Putamen (tissue), 1 donor: ENCODE data around the gene ZC3H18.

Source experiments
- DNase-seq: peaks from one replicate; pipeline ENCODE4 v3.0.0-alpha.2; 2016; ENCODE audit warnings: low spot score

The ZC3H18 gene

GRCh38 chr16:88532434-88533241 is 37.6 kb upstream of the ZC3H18 start:
- no peak for DNase-seq

DNA sequence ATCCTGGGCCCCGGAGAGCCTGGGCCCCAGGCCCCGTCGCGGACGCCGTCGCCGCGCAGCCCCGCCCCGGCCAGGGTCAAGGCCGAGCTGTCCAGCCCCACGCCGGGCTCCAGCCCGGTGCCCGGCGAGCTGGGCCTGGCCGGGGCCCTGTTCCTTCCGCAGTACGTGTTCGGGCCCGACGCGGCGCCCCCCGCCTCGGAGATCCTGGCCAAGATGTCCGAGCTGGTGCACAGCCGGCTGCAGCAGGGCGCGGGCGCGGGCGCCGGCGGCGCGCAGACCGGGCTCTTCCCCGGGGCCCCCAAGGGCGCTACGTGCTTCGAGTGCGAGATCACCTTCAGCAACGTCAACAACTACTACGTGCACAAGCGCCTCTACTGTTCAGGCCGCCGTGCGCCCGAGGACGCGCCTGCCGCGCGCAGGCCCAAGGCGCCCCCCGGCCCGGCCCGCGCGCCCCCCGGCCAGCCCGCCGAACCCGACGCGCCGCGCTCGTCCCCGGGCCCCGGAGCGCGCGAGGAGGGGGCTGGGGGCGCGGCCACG is 36.8 kb upstream of the ZC3H18 start:
- DNase-seq, result peak; percentile 43

DNA sequence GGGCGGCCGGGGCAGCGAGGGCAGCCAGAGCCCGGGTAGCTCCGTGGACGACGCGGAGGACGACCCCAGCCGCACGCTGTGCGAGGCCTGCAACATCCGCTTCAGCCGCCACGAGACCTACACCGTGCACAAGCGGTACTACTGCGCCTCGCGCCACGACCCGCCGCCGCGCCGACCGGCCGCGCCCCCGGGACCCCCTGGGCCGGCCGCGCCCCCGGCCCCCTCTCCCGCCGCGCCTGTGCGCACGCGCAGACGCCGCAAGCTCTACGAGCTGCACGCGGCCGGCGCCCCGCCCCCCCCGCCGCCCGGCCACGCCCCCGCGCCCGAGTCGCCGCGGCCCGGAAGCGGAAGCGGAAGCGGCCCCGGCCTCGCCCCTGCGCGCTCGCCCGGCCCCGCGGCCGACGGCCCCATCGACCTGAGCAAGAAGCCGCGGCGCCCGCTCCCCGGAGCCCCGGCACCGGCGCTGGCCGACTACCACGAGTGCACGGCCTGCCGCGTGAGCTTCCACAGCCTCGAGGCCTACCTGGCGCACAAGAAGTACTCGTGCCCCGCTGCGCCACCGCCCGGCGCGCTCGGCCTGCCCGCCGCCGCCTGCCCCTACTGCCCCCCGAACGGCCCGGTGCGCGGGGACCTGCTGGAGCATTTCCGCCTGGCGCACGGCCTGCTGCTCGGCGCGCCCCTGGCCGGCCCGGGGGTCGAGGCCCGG is 36.1 kb upstream of the ZC3H18 start:
- peak; percentile 74 for DNase-seq

GRCh38 chr16:88534638-88535190 is 35.5 kb upstream of the ZC3H18 start:
- DNase-seq, result no peak

- no peak for DNase-seq
These were observed 34.9 kb upstream of the ZC3H18 start for GRCh38 chr16:88535191-88535856.

- no peak for DNase-seq
These were observed 34.4 kb upstream of the ZC3H18 start for GRCh38 chr16:88535857-88536222.

DNA sequence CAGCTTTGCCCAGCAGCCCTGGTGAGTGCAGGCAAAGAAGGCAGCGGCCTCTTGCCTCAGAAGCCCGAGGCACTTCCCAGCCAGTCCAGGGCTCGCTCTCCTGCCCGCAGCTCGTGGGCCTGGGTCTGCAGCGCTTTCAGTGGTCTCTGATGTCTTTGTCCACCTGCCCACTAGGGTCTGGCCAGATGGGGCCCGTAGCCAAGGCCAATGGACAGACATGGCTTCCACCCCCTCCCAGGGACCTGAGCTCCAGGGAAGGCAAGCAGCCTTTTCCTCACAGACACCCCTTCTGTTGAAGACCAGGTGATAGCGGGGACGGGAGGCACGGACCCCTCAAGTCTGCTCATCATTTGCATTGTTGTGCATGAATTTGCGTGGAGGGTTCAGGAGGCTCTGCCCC is 33.7 kb upstream of the ZC3H18 start:
- DNase-seq, result no peak

DNA sequence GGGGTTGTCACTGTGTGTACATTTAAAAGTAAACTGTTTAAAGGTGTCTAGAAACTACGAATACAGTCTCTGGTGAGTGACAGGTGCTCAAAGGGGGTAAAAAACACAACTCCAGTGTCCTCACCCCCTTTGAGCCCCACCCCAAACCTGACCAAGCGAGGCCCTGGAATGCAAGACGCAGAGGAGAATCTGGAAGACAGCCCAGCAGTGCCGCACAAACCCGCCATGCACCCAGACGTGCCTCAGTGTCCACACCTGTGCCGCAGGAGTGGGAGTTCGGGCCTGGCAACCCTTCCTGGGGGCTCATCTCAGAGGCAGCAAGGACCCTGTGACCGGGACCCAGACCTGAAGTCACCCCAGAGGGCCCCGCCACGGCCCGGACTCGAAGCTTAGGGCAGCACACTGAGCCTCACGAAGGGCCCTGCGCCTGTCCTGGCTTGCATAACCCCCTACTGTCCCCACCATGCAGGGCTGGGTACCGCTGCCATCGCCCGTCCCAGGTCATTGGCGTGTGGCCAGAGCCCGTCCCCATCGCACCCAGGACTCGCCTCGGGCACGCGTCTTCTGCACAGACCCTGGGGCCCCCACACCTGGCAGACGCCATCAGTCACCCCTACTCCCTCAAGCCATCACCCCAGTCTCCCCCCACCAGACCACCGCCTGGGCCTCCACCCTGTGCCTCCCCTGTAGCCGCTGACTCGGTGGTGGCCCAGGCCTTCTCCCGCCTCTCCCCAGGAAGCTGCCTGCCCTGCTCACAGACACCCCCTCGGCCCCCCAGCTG is 33.0 kb upstream of the ZC3H18 start:
- no peak for DNase-seq

DNA sequence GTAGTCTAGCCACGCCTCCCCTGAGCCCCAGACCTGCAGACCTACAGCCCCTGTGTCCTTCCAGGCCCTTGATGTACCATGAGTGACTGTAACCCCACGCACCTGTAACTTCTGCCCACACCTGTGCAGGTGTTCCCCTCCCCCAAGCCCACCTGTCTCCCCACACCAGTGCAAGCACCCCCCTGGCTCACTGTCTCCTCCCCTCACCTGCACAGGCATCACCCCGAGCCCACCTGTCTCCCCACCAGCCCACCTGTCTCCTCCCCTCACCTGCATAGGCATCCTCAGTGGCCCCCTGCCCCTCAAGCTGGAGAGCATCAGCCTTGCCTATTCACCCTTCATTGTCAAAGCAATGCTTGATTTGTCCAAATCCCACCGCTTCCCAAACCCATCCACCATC is 32.3 kb upstream of the ZC3H18 start:
- no peak for DNase-seq

GRCh38 chr16:88538366-88539060 is 31.7 kb upstream of the ZC3H18 start:
- DNase-seq, result no peak

DNA sequence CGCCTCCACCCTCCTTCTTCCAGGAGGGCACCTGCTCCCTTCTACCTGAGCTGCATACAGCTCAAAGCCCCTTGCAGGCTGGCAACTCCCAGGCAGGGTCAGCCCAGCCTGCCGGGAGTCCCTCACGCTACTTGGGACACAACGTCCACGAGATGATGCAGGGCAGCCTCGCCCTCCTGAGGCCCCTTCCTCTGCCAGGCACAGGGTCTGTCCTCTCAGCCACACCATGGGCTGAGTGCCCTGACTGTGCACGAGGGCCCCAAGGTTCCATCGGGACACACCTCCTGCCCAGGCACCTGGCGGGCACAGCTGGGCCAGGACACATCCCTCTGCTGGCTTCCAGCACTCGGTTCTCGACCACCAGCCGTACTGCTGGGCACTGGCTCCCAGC is 30.9 kb upstream of the ZC3H18 start:
- DNase-seq, result no peak

GRCh38 chr16:88539652-88540345 is 30.4 kb upstream of the ZC3H18 start:
- no peak for DNase-seq

DNA sequence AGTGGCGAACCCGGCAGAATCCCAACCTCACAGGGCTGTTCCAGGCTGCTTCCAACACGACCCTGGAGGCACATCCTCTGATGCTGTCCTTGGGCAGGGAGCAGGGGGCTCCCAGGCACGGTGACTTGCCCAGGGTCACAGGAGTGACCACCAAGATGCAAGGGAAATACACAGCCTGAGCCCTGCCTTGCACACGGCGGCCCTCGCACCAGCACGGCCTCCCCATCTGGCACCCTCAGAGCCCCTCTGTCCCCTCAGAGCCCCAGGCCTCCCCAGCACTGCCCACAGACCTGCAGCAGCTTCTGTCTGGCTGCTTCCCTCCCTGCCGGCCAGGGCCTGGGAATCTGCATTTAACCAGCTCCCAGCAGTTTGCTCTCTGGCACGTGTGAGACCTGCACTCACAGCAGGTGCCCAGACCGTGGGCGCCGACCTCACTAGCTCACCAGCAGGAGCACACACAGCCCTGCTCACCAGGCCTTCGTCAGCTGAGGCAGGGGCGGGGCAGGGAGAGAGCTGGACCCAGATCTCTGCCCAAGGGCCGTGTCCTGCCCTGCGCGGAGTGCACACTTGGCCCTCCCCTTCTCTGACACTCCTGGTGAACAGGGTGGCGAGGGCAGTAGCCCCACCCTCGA is 29.7 kb upstream of the ZC3H18 start:
- no peak for DNase-seq

GRCh38 chr16:88541831-88542616 is 28.2 kb upstream of the ZC3H18 start:
- no peak for DNase-seq

DNA sequence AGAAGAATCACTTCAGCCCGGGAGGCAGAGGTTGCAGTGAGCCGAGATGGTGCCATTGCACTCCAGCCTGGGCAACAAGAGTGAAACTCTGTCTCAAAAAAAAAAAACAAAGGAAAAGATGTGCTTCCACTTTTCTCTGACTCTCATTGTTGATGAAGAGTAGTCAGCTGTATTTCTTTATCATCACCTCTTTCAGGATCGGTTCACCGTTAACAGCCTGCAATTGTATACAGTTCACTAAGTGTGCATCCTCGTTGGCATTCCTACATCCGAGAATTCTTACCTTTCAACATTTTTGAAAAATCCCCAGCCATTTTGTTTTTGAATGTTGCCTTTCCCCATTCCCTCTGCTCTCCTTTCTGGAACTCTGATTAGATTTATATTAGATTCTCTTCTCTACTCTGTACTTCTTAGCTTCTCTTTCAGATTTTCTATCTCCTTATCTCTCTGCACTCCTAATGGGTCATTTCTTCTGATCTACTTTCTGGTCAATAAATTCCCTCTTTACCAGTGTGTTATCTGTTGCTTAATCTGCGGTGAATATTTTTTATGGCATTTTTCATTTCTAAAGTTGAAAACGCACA is 26.9 kb upstream of the ZC3H18 start:
- no peak for DNase-seq

- DNase-seq, result no peak
These were observed 24.4 kb upstream of the ZC3H18 start for GRCh38 chr16:88545781-88546180.

- no peak for DNase-seq
These were observed 21.9 kb upstream of the ZC3H18 start for GRCh38 chr16:88548131-88548874.

DNA sequence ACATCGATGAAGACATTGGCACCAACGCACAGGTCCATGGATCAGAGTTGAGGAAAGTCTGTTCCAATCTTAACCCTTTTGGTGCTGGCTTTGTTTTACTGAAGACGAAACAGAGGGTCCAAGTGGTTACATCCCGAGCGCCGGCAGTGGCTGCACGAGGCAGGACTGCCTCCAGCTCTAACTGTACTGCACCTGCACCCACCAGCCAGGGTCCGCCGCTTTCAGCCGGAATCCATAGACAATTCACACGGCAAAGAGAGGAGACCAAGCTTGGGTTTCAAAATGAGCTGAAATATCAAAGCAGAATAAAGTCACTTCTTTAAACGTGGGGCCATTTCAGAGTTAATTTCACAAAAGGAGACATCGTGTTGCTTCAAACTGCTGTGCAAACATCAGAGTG is 21.2 kb upstream of the ZC3H18 start:
- DNase-seq, result no peak
